ENCODE data around the gene NRTN. TPM values are rescaled to one million over a fixed set of nuclear protein-coding genes. Genes with fewer than 3 reads are reported as not detected.

NRTN gene
- total and polyA plus RNA-seq, 2 of the 13 experiments (the other 11 are each of a cell fraction or from before 2014, with no cell fraction given) = 4.1 to 5.3 TPM

- TF ChIP-seq ZNF646 (CRISPR knock-in tag; IDR thresholded peaks at IDR 0.05) (peak; percentile 53; the same call in 1 of the 2 replicates), NRL (CRISPR knock-in tag; IDR thresholded peaks at IDR 0.05; ENCODE audit: borderline replicate concordance) (no peak), SRSF1 (optimal IDR thresholded peaks at IDR 0.05; ENCODE audit: low read depth, low read length) (no peak), BATF2 (CRISPR knock-in tag; IDR thresholded peaks at IDR 0.05) (no peak), FIP1L1 (IDR thresholded peaks at IDR 0.05; ENCODE audit: borderline replicate concordance, insufficient read depth, low read depth, low read length) (no peak), NFIB (CRISPR knock-in tag; IDR thresholded peaks at IDR 0.05; ENCODE audit: borderline replicate concordance) (no peak), ZBTB3 (CRISPR knock-in tag; IDR thresholded peaks at IDR 0.05; ENCODE audit: borderline replicate concordance, low read depth) (peak; percentile 93), MTF1 (CRISPR knock-in tag; IDR thresholded peaks at IDR 0.05) (no peak), NBN (conservative IDR thresholded peaks at IDR 0.05) (no peak), ZFP37 (CRISPR knock-in tag; IDR thresholded peaks at IDR 0.05; ENCODE audit: borderline replicate concordance) (no peak; the same call in 1 of the 2 replicates), NR2C2 (CRISPR knock-in tag; IDR thresholded peaks at IDR 0.05; ENCODE audit: borderline replicate concordance) (peak; percentile 84), RBM39 (IDR thresholded peaks at IDR 0.05; ENCODE audit: low read depth, low read length, poor library complexity, severe bottlenecking) (no peak)
- TF ChIP-seq, protein P1, sequence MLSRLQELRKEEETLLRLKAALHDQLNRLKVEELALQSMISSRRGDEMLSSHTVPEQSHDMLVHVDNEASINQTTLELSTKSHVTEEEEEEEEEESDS (CRISPR knock-in tag; IDR thresholded peaks at IDR 0.05; ENCODE audit: borderline replicate concordance) = no peak
Observed at GRCh38 chr19:5870986-5871394, 66.1 kb downstream of the NRTN start (continued).
